ENCODE measurements around the gene MRPL24. TPM values are rescaled to one million over a fixed set of nuclear protein-coding genes. Genes with fewer than 3 reads are reported as not detected.

The MRPL24 gene
- total and polyA plus RNA-seq, 2 of the 8 experiments (the other 6 are each of a cell fraction or from before 2014, with no cell fraction given) = 29.7 to 35.2 TPM

- no peaks in the 10 kb centered on the region for H3K9me3 ChIP-seq (ENCODE audit: insufficient read depth in 2 of 2, low read depth in 1 of 2, low read length in 1 of 2)
- H2BK120ac ChIP-seq (replicated peaks; ENCODE audit: low read depth, low read length) = no peak overlapping the region
- no peak overlapping the region for H2AK5ac ChIP-seq (ENCODE audit: low read depth, low read length)
- H2BK15ac ChIP-seq (ENCODE audit: low read length) = peak overlapping the region; percentile 98; the same call in 1 of the 2 replicates
- no peak overlapping the region for H2BK5ac ChIP-seq (ENCODE audit: low read depth, low read length)
- no peak overlapping the region for H3K4me3 ChIP-seq (ENCODE audit: extremely low read depth in 1 of 4, insufficient read depth in 2 of 4, low read depth in 3 of 4, low read length in 4 of 4)
- no peak overlapping the region for H3K4ac ChIP-seq (replicated peaks; ENCODE audit: insufficient read length, low read depth, low read length)
- H3K56ac ChIP-seq (replicated peaks; ENCODE audit: insufficient read length, low read depth, low read length) = no peak overlapping the region
- H3K27ac ChIP-seq (ENCODE audit: low read depth, low read length) = no peak overlapping the region
- no peaks in the 10 kb centered on the region for H3K79me2 ChIP-seq (ENCODE audit: control insufficient read depth in 1 of 2, insufficient read depth in 2 of 2, low read length in 2 of 2)
- no peaks in the 10 kb centered on the region for H3K36me3 ChIP-seq (ENCODE audit: control insufficient read depth in 2 of 4, insufficient read depth in 4 of 4, low read length in 3 of 4)
- FAIRE-seq = no peak
- ChIA-PET POLR2A (ENCODE audit: partially characterized antibody) (interaction anchor here (0.6 to 16.9 kb wide), 8 partner anchors 8 to 359 kb away, joined by 3 to 530 read pairs (median 4); partner anchors contain the start of genes CRABP2, ISG20L2, METTL25B and PRCC), CTCF (ENCODE audit: partially characterized antibody) (interaction anchor here (0.9 to 66.0 kb wide), 7 partner anchors 10 to 199 kb away, joined by 3 to 4284 read pairs (median 4); partner anchors contain the start of genes CRABP2, ISG20L2, METTL25B and NES)
- H3K14ac ChIP-seq (ENCODE audit: insufficient read length) = no peak overlapping the region
- H2BK20ac ChIP-seq (ENCODE audit: low read length) = no peak overlapping the region
- no peak overlapping the region for H3K23ac ChIP-seq (ENCODE audit: insufficient read length)
- H4K91ac ChIP-seq (replicated peaks; ENCODE audit: insufficient read length, low read length) = no peak overlapping the region
- 89% methylated on average over 3 of the region's 3 CpGs; no CpG with 5 or more reads in 1 of the 2 experiments for WGBS, 2 experiments (ENCODE audit: extremely low coverage in 1 of 2, insufficient coverage in 1 of 2, insufficient read length in 1 of 2, insufficient replicate concordance in 2 of 2, low coverage in 1 of 2, low lambda C conversion rate in 2 of 2, missing lambda C conversion rate in 1 of 2)
- no peak for DNase-seq (ENCODE audit: low read depth in 1 of 2, low spot score in 2 of 2)
- no peak overlapping the region for H4K5ac ChIP-seq (ENCODE audit: insufficient read length, low read depth, low read length)
- no peak overlapping the region for H3K18ac ChIP-seq (ENCODE audit: extremely low read depth, low read length)
- no peaks in the 10 kb centered on the region for H3K27me3 ChIP-seq (replicated peaks in 1 of 4; ENCODE audit: control insufficient read depth in 3 of 4, extremely low read depth in 1 of 4, insufficient read depth in 3 of 4, low read length in 3 of 4)
- H2AFZ ChIP-seq (ENCODE audit: low read length) = no peak overlapping the region
- no peak overlapping the region for H4K8ac ChIP-seq (ENCODE audit: extremely low read depth, insufficient read depth, low read length)
- H3K4me2 ChIP-seq (ENCODE audit: insufficient read depth in 1 of 2, low read depth in 2 of 2, low read length in 2 of 2) = no peak overlapping the region
- no peak overlapping the region for H2BK12ac ChIP-seq (ENCODE audit: low read depth, low read length)
- peaks cover 8 to 27% (median 16%) of the 10 kb centered on the region in 4 experiments for H3K4me1 ChIP-seq (replicated peaks in 1 of 4; ENCODE audit: control insufficient read depth in 3 of 4, insufficient read depth in 4 of 4, low read length in 3 of 4)
- H3K79me1 ChIP-seq (ENCODE audit: low read depth, low read length) = no peaks in the 10 kb centered on the region
- H4K20me1 ChIP-seq (replicated peaks in 1 of 2; ENCODE audit: control insufficient read depth in 1 of 2, insufficient read depth in 2 of 2, low read length in 2 of 2) = peaks cover 0 to 2% of the 10 kb centered on the region in 2 experiments
- H3K9ac ChIP-seq (replicated peaks in 1 of 4; ENCODE audit: extremely low read depth in 1 of 4, low read depth in 3 of 4, low read length in 3 of 4) = no peak overlapping the region
- H3K23me2 ChIP-seq (ENCODE audit: low read depth, low read length) = no peaks in the 10 kb centered on the region
Observed at GRCh38 chr1:156714830-156715229, 26.1 kb downstream of the MRPL24 start.

Measured in H1 (cell line).